Measurements from ENCODE around the gene GUK1.

DNA sequence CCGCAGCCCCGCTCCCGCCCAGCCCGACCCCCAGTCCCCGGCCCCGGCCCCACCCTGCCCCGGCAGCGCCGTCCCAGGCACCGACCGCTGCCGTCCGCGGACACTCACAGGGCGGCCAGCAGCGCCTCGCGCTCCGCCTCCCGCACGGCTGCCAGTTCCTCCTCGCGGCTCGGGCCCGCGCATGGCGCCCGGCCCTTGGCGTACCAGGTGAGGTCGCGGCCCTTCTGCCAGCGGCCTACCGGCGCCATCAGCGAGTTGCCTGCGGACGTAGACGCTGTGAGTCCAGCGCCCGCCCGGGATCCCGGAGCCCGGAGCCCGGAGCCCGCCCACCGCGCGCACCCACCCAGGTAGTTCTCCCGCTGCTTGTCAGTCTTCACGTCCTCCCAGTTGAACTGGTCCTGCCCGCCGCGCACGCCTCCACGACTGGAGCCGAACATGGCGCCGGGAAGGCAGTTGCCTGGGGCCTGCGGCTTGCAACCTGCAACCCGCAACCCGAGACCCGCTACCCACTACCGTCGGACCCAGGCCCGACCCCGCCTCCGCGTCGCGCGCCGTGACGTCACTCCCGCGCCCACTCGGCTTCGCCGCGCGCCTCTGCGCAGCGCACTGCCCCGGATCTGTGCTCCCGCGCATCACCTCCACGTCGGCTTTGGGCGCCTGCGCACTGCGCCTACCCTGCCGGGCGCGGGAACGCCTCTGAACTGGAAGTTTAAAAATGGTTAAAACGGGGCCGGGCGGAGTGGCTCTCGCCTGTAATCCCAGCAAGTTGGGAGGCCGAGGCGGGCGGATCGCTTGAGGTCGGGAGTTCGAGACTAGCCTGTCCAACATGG lies 37.1 kb upstream of the GUK1 start, which contains the start of gene C1orf35:
- TF ChIP-seq CREB1 (IDR thresholded peaks at IDR 0.05; ENCODE audit: low read depth) (peak; percentile 91), TCF12 (IDR thresholded peaks at IDR 0.05; ENCODE audit: low read depth) (0 out of 2 replicates have a peak, but pooled peaks have one; percentile 15), TAF1 (IDR thresholded peaks at IDR 0.05; ENCODE audit: low read depth) (peak; percentile 73), CEBPB (IDR thresholded peaks at IDR 0.05) (no peak)
- TF ChIP-seq, protein P1, sequence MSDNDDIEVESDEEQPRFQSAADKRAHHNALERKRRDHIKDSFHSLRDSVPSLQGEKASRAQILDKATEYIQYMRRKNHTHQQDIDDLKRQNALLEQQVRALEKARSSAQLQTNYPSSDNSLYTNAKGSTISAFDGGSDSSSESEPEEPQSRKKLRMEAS (IDR thresholded peaks at IDR 0.05) = peak; percentile 95
- TF ChIP-seq, protein P2, sequence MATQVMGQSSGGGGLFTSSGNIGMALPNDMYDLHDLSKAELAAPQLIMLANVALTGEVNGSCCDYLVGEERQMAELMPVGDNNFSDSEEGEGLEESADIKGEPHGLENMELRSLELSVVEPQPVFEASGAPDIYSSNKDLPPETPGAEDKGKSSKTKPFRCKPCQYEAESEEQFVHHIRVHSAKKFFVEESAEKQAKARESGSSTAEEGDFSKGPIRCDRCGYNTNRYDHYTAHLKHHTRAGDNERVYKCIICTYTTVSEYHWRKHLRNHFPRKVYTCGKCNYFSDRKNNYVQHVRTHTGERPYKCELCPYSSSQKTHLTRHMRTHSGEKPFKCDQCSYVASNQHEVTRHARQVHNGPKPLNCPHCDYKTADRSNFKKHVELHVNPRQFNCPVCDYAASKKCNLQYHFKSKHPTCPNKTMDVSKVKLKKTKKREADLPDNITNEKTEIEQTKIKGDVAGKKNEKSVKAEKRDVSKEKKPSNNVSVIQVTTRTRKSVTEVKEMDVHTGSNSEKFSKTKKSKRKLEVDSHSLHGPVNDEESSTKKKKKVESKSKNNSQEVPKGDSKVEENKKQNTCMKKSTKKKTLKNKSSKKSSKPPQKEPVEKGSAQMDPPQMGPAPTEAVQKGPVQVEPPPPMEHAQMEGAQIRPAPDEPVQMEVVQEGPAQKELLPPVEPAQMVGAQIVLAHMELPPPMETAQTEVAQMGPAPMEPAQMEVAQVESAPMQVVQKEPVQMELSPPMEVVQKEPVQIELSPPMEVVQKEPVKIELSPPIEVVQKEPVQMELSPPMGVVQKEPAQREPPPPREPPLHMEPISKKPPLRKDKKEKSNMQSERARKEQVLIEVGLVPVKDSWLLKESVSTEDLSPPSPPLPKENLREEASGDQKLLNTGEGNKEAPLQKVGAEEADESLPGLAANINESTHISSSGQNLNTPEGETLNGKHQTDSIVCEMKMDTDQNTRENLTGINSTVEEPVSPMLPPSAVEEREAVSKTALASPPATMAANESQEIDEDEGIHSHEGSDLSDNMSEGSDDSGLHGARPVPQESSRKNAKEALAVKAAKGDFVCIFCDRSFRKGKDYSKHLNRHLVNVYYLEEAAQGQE (IDR thresholded peaks at IDR 0.05; ENCODE audit: low read depth) = no peak
